ENCODE data around the gene PRDM16.

- TF ChIP-seq ZNF274 (IDR thresholded peaks at IDR 0.05; ENCODE audit: low read depth, low read length) = no peak
- TF ChIP-seq SUZ12 (IDR thresholded peaks at IDR 0.05; ENCODE audit: extremely low read depth, insufficient read depth, insufficient read length) = no peak
Observed at GRCh38 chr1:3329640-3330281, 260.8 kb downstream of the PRDM16 start.
